Panc1 (cell line): ENCODE measurements around the gene SELE.

Experiments
- POLR2AphosphoS5 ChIP-seq: IDR thresholded peaks from 2 replicates; pipeline ENCODE4 v1.6.1; 2012; ENCODE audit warnings: mild to moderate bottlenecking, low read depth, low read length, moderate library complexity
- SIN3A ChIP-seq: IDR thresholded peaks from 2 replicates; pipeline ENCODE4 v1.6.1; 2012; ENCODE audit warnings: low read depth, mild to moderate bottlenecking, low read length, moderate library complexity, borderline replicate concordance; ENCODE audit not compliant: insufficient read depth
- TCF7L2 ChIP-seq: IDR thresholded peaks from 2 replicates; pipeline ENCODE4 v1.6.1; 2011; ENCODE audit warnings: mild to moderate bottlenecking, low read depth, low read length, inconsistent platforms
- TF ChIP-seq, protein P1 (sequence below): fragments of 450-650 bp; IDR thresholded peaks from 2 replicates; pipeline ENCODE4 v1.5.1; 2017; ENCODE audit warnings: mild to moderate bottlenecking
- TF ChIP-seq, protein P2 (sequence below), 2 experiments: IDR thresholded peaks; 2 replicates each; pipeline ENCODE4 v1.6.1; 2011 to 2012; ENCODE audit warnings: low read depth in 2 of 2, control low read depth in 1 of 2, low read length in 1 of 2, mild to moderate bottlenecking in 1 of 2, moderate library complexity in 1 of 2; ENCODE audit not compliant: insufficient read depth in 1 of 2

DNA sequence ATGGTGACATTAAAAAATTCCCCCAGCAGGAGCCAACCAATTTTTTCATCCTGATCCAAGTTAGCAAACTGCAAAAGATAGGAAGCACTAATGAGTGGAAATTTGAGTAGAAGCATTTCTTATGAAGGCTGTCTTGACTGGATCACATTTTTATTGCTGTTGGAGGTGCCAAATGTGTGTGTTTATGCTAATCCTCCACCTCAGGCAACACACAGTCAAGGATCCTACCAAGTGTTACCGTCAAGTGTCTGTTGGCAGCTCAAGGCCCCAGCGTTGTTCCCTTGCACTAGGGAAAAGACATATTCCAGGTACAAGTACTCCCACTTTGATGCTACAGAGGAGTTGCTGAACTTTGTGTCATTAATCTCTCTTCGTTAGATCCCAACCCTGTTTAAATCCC lies 42.6 kb upstream of the SELE start:
- TF ChIP-seq, protein P1, sequence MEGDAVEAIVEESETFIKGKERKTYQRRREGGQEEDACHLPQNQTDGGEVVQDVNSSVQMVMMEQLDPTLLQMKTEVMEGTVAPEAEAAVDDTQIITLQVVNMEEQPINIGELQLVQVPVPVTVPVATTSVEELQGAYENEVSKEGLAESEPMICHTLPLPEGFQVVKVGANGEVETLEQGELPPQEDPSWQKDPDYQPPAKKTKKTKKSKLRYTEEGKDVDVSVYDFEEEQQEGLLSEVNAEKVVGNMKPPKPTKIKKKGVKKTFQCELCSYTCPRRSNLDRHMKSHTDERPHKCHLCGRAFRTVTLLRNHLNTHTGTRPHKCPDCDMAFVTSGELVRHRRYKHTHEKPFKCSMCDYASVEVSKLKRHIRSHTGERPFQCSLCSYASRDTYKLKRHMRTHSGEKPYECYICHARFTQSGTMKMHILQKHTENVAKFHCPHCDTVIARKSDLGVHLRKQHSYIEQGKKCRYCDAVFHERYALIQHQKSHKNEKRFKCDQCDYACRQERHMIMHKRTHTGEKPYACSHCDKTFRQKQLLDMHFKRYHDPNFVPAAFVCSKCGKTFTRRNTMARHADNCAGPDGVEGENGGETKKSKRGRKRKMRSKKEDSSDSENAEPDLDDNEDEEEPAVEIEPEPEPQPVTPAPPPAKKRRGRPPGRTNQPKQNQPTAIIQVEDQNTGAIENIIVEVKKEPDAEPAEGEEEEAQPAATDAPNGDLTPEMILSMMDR = no peak
- TF ChIP-seq, protein P2, sequence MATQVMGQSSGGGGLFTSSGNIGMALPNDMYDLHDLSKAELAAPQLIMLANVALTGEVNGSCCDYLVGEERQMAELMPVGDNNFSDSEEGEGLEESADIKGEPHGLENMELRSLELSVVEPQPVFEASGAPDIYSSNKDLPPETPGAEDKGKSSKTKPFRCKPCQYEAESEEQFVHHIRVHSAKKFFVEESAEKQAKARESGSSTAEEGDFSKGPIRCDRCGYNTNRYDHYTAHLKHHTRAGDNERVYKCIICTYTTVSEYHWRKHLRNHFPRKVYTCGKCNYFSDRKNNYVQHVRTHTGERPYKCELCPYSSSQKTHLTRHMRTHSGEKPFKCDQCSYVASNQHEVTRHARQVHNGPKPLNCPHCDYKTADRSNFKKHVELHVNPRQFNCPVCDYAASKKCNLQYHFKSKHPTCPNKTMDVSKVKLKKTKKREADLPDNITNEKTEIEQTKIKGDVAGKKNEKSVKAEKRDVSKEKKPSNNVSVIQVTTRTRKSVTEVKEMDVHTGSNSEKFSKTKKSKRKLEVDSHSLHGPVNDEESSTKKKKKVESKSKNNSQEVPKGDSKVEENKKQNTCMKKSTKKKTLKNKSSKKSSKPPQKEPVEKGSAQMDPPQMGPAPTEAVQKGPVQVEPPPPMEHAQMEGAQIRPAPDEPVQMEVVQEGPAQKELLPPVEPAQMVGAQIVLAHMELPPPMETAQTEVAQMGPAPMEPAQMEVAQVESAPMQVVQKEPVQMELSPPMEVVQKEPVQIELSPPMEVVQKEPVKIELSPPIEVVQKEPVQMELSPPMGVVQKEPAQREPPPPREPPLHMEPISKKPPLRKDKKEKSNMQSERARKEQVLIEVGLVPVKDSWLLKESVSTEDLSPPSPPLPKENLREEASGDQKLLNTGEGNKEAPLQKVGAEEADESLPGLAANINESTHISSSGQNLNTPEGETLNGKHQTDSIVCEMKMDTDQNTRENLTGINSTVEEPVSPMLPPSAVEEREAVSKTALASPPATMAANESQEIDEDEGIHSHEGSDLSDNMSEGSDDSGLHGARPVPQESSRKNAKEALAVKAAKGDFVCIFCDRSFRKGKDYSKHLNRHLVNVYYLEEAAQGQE (IDR thresholded peaks at IDR 0.05; ENCODE audit: insufficient read depth in 1 of 2, low read depth in 2 of 2, low read length in 1 of 2) = no peak
- TF ChIP-seq POLR2AphosphoS5 (no peak), SIN3A (no peak), TCF7L2 (no peak)
